Amniotic epithelial cell (primary cell): ENCODE data around the gene STK11.
A peak's percentile ranks its signal among the peaks of the same experiment; 100 is the strongest.

Experiments
- DNase-seq: peaks from one replicate; pipeline ENCODE4 v3.0.0-alpha.2; 2010; ENCODE audit warnings: low read depth

STK11 gene, protein sequence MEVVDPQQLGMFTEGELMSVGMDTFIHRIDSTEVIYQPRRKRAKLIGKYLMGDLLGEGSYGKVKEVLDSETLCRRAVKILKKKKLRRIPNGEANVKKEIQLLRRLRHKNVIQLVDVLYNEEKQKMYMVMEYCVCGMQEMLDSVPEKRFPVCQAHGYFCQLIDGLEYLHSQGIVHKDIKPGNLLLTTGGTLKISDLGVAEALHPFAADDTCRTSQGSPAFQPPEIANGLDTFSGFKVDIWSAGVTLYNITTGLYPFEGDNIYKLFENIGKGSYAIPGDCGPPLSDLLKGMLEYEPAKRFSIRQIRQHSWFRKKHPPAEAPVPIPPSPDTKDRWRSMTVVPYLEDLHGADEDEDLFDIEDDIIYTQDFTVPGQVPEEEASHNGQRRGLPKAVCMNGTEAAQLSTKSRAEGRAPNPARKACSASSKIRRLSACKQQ

DNA sequence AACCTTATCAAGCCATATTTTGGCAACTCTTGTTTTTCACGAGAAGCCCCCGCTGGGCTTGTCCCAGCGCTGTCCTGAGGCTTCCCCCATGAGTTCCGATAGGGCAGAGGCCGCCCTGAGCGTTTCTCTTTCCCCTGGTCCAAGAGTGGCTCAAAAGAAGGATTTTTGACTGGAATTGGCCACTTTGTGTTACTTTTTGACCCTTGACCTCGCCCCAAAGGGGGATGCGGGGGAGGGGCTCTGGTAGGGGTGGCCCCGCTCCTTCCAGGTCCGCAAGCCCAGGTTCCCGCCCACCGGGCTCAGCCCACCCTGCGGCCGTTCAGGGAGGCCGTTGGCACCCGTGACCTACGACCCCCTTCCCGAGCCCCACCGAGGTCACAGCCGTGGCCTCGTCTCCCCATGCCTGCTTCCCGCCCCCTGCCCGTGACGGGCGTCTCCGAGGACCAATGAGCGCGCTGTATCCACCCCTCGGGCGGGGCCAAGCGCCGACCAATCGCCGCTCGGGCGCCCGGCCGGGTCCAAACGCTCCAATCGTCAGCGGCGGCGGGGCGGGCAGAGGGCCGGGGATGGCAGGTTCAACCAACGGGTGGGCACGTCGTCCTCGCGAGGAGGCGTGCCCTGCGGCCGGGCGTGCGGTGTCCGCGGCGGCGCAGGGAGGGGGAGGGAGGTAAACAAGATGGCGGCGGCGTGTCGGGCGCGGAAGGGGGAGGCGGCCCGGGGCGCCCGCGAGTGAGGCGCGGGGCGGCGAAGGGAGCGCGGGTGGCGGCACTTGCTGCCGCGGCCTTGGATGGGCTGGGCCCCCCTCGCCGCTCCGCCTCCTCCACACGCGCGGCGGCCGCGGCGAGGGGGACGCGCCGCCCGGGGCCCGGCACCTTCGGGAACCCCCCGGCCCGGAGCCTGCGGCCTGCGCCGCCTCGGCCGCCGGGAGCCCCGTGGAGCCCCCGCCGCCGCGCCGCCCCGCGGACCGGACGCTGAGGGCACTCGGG is at the start of gene STK11:
TSS of gene STK11 (plus strand) at position 665 of the 986 bp plus-strand sequence. CDS start 1,136 bp downstream, outside the sequence.
- DNase-seq = peak; percentile 94

DNA sequence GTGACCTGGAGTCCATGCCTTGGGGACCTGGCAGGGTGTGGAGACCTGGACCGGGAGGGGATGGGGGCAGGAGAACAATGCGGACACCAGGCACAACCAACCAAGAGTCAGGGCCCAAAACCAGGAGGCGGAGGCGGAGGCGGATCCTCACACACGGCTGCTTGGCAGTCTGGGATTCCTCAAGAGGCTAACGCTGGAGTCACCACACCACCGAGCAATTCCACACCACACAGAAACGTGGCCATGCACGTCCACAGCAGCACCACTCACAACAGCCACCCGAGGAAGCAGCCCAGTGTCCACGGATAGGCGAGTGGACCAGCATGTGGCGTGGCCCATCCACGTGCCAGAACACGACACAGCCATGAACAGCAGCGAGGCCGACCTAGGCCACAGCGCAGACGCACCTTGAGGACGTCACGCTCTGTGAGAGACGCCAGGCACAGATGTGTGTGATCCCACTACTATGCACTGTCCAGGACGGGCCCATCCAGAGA is 49.2 kb upstream of the STK11 start:
- peak; percentile 85 for DNase-seq

DNA sequence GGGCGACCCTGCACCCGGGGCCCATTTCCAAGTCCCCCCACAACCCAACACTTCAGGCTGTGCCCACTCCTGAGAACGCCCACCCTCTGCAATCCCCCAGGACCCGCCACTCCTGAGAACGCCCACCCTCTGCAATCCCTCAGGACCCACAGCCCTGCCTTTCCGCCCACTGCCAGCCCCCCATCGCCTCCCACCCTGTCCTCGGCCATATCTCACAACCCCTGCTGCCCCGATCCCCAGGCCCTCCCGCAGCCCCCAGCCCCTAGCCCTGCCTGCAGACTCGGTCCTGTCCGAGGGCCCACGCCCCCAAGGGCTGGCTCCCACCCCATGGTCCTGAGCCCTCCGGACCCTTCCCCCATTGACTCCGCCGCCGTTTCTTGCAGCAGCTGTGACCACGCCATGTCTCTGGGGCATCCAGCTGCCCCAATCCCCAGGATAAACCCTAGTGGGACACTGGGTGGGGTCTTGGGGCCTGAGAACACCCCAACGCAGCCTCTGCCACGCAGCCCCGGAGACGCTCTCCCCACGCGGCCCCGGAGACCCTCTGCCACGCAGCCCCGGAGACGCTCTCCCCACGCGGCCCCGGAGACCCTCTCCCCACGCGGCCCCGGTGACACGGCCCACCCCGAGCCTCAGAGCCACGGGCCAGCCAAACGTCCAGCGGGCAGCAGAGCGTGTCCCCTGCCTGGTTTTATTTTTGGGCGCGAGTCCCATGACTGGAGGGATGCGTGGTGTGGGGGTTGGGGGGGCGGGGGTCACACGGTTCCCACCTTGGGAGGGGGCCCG is 48.6 kb upstream of the STK11 start:
- no peak for DNase-seq

DNA sequence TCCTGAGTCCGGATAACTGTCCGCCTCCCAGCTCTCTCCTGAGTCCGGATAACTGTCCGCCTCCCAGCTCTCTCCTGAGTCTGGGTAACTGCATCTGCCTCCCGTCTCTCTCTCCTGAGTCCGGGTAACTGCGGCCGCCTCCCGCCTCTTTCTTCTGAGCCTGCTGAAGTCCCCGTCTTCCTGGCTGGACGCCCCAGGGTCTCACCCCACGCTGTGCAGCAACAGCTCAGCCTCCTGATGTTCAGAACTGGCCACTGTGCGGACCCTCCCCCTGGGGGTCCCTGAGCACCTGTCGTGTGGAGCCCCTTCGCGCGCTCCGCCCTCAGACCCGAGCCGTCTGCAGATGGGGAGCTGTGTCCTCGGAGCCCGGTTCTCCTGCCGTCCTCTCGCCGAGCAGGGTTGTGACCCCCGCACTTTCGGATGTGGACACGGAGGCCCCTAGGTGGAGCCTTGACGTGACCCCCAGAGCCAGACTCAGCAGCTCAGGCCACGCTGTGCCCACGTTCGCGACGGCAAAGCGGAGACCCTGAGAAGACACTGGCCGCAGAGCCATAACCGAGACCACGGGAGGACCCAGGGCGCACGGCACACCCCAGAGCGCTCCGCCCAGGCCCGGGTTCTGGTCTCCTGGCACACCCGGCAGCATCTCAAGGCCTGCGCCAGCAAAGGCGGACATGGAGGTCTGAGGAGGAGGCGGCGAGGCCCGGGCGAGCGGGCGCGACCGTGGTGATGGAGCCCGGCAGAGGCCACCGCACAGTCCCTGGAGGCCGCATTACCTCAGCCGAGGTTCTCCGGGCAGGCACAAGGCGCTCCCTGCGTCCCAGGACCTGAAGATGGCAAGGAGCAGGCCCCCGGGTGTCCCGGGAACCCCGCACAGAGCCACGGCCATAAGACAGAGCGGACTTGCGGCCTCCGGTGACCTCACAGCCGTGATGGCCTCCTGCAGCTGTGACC is 47.4 kb upstream of the STK11 start:
- DNase-seq = no peak

DNA sequence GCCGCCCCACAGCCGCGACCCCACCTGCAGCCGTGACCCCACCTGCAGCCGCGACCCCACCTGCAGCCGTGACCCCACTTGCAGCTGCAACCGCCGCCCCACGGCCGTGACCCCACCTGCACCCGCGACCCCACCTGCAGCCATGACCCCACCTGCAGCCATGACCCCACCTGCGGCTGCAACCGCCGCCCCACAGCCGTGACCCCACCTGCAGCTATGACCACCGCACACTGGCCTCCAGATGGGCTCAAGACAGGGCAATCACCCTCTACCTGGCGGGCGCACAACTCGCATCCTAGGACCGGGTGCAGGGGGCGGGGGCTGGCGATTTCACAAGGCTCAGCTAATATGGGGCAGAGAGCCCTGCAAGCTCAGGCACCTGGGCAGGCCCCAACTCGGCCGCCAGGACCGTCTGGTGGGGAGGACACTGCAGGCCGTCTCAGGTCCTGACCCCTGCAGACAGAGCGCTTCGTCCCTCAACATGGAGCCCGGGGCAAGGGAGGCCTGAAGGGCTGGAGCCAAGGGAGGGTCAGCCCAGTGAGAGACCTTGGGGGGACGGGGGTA is 46.6 kb upstream of the STK11 start:
- no peak for DNase-seq

DNA sequence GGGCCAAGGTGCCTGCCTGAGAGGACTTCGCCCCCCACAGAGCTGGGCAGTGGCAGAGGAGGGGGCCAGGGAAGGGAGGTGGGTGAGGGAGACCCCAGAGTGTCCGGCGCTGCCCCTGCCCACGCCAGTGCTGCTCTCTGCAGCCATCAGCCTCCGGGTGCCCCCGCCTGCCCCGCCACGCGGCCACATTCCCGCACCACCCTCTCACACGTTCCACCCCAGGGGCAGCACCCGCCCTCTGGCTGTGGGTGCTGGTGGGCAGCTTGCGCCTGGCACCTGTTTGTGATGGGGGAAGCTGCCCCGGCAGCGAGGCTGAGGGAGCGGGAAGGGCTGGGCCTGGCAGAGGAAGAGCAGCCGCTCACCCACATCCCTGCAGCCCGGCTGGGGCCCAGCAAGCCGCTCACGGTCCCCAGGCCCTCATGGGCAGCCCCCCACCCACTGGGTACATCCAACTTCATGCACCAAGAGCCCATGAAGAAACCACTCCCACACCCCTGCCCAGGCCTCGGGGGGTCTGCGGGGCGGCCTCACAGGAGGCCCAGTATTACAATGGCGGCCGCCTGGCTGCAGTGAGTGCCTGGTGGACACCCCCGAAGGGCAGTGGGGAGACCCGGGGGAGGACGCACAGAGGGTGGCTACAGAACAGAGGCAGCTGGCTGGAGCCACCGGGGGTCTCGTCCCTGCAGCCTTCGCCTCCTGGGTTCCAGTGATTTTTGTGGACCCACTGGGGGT is 45.5 kb upstream of the STK11 start:
- DNase-seq = no peak

DNA sequence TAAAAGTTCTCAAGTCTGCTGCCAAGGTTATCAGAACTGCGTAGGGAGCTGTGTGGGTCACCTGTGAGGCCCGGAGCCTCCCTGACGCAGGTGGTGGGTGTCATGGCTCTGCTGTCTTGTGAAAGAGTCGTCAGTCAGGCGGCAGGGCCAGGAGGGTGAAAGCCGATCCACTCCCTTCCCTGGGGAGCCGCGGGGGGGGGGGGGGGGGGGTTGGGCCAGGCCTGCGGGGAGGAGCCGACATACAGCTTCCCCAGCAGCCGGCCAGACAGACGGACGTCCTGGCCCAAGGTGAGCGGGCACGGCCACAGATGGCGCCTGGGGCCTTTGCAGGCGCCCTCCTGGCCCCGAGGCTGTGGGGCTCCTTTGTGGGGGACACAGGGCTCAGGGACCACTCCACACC is 43.9 kb upstream of the STK11 start:
- DNase-seq = peak; percentile 60

DNA sequence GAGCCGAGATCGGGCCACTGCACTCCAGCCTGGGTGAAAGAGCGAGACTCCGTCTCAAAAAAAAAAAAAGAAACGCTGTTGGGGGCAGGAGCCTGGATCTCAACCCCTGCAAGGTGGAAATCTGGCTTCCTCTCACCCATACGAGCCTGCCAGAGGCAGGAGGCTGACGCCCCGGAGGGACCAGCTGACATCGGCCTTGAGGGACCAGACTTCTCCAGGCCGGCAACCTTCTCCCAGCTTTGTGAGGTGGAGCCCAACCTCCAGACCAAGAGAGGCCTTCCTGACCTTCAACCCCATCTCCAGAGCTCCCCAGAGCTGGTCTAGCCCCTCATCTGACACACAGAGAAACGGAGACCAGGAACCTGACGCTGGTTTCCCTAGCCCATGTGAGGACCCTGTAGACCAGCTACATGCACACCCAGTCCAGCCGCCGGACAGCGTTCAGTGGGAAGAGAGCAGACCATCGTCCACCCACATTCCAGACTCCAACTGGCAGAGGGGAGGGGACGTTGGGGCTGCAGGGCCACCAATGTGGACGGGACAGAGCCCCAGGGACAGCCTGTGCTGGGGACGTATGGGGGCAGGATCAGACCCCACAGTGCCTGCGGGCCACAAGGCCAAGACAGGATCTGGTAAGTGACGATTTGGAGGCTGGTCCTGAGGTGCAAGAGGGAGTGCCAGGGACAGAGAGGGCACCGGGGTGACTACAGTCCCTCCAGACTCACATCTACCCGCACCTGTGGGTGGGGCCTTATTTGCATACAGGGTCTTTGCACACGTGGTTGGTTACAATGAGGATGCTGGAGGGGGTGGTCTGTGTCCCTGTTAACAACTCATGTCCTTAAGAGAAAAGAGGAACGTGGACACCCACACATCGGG is 42.9 kb upstream of the STK11 start:
- no peak for DNase-seq

DNA sequence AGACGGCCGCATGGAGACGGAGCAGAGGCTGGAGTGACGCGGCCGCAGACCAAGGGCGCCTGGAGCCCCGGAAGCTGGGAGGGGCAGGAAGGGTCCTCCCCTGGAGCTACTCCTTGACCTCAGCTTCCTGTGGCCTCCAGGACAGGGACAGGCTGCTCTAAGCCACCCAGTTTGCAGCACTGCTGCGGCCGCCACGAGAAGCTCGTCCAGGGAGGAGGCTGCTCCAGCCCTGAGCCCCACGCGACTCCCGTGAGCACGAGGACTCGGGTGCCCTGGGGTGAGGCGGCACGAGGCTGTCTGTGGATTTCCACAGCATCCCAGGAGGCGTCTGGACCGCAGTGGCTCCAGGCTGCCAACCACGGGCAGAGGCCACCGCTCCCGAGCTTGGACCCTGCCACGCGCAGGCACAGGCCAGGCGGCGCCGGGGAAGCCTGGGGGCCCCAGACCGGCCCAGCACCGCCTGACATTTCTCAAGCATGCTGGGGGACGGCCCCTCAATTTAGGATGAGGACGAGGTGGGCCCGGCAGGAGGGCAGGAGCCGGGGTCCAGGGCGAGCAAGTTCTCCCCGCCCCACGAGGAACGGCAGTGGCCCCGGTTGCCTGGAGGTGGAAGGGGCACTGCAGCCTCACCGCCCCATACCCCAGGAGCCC is 42.2 kb upstream of the STK11 start:
- DNase-seq = no peak

DNA sequence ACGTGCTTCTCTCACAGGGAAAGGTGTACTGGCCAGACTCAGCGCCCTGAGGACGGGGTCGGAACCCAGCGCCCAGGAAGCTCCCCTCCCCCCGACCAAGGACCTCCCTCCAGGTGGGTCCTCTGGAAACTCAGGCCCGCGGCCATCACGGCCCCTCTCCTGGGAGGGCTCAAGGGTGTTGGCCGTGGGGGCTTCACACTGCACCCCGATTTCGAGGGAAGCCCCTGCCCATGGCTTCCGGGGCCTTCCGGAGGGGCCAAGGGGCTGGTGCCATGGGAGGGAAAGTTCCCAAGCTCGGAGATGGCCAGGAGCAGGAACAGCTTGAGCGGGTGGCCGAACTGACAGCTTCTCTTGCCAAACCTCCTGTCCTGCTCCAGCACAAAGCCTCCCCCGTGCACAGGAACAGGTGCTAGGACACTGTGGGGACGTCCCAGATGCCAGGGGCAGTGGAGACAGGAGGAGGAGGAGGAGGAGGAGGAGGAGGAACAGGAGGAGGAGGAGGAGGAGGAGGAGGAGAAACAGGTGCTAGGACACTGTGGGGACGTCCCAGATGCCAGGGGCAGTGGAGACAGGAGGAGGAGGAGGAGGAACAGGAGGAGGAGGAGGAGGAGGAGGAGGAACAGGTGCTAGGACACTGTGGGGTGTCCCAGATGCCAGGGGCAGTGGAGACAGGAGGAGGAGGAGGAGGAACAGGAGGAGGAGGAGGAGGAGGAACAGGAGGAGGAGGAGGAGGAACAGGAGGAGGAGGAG is 41.5 kb upstream of the STK11 start:
- DNase-seq = peak; percentile 24

DNA sequence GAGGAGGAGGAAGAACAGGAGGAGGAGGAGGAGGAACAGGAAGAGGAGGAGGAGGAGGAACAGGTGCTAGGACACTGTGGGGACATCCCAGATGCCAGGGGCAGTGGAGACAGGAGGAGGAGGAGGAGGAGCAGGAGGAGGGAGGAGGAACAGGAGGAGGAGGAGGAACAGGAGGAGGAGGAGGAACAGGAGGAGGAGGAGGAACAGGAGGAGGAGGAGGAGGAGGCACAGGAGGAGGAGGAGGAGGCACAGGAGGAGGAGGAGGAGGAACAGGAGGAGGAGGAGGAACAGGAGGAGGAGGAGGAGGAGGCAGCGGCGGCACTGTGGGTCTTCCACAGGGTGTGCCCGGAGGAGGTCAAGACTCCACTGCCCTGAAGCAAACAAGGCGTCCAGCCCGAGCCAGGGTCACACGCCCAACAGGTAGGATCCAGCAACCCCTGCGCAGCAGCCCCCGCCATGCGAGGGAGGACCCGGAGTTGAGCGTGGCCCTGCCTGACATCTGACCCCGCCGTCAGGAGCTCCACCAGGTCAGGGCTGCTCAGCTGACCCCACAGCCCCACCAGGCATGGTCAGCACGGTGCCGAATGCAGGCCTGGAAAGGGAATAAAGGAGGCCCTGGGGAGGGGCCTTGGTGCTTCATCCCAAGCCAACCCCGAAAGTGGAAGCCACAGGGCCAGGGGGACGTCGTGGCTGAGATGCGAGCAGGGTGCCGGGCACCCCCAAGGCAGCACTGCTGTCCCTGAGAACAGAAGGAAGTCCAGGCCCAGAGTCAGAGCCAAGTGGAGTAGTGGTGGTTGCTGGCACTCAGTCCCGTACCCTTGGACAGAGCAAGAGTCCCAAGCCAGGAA is 40.7 kb upstream of the STK11 start:
- peak; percentile 21 for DNase-seq

DNA sequence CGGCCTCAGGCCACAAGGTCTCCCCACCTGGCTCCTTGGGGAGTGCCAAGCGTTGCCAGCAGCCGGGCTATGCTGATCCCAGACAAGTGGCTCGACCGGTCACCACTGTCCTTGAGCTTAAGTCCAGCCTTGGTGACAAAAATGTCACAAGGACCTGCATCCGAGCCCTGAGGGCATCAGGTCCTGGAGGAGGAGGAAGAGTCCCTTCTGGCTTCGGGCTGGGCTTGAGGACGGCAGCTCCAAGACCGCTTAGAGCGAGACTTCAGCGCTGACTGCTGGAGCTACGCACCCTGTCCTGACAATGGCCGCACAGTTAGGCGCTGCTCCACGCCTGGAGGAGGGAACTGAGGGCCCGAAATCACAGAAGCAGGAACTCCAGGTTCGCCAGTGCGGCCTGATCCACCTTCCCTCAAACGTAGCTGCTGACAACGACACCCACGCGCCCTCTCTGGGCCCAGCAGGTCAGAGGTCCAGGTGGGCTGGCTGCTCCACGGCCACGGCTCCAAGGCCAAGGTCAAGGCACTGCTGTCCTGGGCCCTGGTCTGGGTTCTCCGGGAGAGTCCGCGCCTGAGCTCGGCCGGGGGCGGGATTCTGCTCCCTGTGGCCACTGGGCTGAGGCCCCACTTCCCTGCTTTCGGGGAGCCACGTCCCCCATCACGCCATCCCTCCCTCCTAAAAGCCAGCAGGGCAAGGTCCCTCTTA is 38.6 kb upstream of the STK11 start:
- DNase-seq = no peak

DNA sequence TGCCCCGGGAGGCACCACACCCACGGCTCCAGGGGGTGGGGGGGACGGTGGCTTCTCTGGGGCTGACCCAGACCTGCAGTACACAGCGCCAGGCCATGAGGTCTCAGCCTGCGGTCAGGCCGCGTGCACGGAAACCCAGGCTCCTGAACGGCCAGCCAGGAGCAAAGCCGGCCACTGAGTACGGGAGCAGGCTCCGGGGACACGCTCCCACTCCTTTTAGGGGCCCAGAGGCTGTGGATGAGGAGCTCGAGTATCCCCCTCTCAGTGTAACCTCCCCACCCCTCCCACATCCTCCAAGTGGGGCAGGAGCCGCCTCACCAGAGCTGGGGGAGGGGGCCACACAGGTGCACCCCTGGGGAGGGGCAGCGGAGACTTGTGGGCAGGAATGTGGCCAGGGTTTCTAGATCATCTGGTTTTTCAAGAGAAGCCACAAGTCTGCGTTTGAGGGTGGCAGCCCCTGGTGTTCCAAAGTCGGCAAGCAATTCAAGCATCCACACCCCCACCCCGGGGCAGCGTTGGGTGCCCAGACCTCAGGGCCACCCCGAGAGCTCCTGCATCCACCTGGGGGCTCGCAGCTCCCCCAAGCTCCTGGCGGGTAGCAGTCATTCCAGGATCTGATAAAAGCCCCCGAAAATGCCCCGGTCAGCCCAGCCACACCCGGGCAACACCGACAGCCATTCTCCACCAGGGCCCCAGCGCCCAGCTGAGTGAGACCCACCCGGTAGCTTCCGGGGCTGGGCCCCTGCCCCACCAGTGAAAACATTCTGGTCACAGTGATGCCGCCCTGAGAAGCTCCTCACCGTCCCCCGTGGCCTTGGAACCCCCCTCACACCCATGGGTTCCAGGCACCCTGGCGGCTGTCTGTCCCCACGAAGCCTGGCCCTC is 37.6 kb upstream of the STK11 start:
- DNase-seq = no peak

DNA sequence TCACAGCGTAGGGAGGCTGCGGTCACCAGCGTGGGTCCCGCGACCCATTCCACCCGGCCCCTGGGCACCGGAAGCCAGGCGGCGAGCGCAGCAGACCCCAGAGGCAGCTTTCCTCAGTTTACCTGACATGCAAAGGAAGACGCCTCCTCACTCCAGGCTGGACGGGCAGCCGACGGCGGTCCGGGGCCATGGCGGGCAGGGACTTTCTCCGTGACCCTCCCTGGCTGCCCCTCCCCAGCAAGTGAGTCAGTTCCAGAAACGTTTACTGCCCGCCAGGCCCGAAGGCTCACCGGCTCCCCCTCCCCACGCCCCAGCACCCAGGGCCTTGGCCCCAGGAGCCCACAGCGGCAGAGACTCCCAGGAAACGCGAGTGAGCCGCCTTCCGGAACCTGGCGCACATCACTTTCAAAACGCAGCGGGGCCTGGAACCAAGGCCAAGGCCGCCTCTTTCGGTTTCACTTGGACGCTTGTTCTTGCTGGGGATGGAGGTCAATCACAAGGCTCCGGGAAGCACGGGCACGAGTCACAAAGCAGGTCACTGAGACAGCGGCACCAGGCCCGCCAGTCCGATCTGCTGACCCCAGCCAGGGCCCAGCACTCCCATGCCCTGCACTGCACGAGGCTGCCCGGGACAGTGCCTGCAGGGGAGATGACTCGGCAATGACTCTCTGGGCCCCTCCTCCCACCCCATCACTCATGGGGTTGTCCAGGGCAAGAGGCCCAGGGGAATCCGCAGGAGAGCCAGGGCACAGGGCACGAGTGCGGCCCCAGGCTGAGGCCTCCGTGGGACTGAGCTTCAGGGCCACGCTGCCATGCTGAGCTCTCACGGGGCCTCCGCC is 36.8 kb upstream of the STK11 start:
- peak; percentile 90 for DNase-seq
